Left lung (tissue), 10 donors: ENCODE results near the gene NUP85. TPM values are rescaled to one million over a fixed set of nuclear protein-coding genes. Genes with fewer than 3 reads are reported as not detected.

ENCODE experiments used
- ATAC-seq: fragments of 200-7000 bp; cut with Tn5 transposase; one replicate; pipeline ENCODE4 v1.9.1; 2020; ENCODE audit warnings: moderate library complexity
- DNase-seq, 4 donors: peaks; one replicate each; pipeline ENCODE4 v3.0.0-alpha.2; 2013 to 2020
- H3K27ac ChIP-seq, 2 donors: fragments of 200-600 bp; sonication (generic) in 1 of 2; one replicate each; pipeline versions ENCODE4 v1.5.0 to v1.8.0; 2020 to 2021
- H3K27me3 ChIP-seq, 2 donors: fragments of 200-600 bp; sonication (generic) in 1 of 2; one replicate each; pipeline versions ENCODE4 v1.5.0 to v1.8.0; 2020 to 2021
- H3K36me3 ChIP-seq, 2 donors: fragments of 200-600 bp; sonication (generic) in 1 of 2; one replicate each; pipeline versions ENCODE4 v1.5.0 to v1.8.0; 2020 to 2021
- H3K4me1 ChIP-seq, 2 donors: fragments of 200-600 bp; one replicate each; pipeline ENCODE4 v1.8.0; 2021
- H3K4me3 ChIP-seq, 2 donors: fragments of 200-600 bp; sonication (generic) in 1 of 2; one replicate each; pipeline versions ENCODE4 v1.5.0 to v1.8.0; 2020 to 2021; ENCODE audit warnings: mild to moderate bottlenecking in 1 of 2
- H3K9me3 ChIP-seq, 2 donors: fragments of 200-600 bp; sonication (generic) in 1 of 2; one replicate each; pipeline versions ENCODE4 v1.5.0 to v1.8.0; 2020 to 2021
- intact Hi-C, 2 donors: fragments of 100-400 bp; cut with DNase I; formaldehyde crosslinking; loops; one replicate each; pipeline versions ENCODE4 v1.11.2 to v1.14.2; 2022
- polyA plus RNA-seq, 6 donors: library from polyadenylated mRNA; unstranded; fragments of 120-200 nt; gene quantifications; one replicate each; pipeline ENCODE4 v1.2.1, GENCODE V29; 2013; ENCODE audit not compliant: insufficient read length in 6 of 6
- total RNA-seq, 2 donors: library from RNA; stranded (reverse); fragmentation: NEBNext Ultra II Directional; extraction: Animal tissue kit (Norgen Biotek cat#: 25700); gene quantifications; one replicate each; pipeline ENCODE4 v1.2.1, GENCODE V29; 2021
- TF ChIP-seq, protein P1 (sequence below), 2 donors: fragments of 200-600 bp; sonication (generic) in 1 of 2; IDR thresholded peaks; one replicate each; pipeline versions ENCODE4 v1.5.0 to v1.8.0; 2021; ENCODE audit warnings: antibody characterized with exemption in 2 of 2
- donor health status: DM: no; HTN: yes; CAD: no.
- donor health status: DM: no; HTN: no; CAD: no.

NUP85 gene
- total and polyA plus RNA-seq, 8 donors, result 53.3 to 101 (median 78.4) TPM

DNA sequence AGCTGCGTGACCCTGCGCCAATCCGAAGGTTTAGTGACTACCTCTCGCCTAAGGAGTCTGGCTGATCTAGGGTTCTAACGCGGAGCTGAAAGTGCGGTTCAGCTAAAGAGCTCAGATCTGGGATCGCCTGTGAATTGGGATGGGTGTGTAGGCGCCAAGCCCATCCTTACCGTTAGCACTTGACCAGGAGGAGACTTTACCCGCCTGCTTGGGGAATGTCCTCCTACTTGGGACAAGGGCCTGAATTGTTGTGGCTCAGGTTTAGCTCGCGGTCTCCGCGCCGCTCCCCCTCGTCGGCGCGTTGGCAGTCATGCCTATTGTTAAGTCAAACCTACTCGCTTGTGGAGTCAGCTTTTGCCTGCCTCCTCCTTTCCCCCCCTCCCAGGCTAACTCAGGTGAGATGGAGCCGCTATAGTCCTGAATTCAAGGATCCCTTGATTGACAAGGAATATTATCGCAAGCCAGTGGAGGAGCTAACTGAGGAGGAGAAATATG lies 56.7 kb downstream of the NUP85 start:
- peaks cover 19 to 67% of the 10 kb centered on the region in 2 donors for H3K4me1 ChIP-seq

DNA sequence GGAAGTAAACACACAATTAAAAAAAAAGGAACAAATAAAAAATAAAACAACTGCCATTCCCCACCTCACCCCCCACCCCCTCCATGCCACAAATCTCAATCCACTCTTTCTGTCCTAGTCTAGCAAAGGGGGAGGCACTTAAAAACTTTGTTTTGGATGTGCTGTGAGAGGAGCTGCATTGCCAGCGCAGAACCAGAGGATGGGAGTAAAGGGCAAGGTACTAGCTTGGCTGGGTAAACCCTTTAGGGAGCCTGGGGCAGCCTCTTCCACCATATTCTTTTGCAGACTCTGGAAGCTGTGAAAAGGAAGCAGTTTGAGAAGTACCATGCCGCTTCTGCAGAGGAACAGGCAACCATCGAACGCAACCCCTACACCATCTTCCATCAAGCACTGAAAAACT lies 57.6 kb downstream of the NUP85 start:
- intact Hi-C loops, result no loop called here
- Histone ChIP-seq H3K27ac (no peak overlapping the region), H3K4me3 (peak overlapping the region in 1 of 2 donors; percentile 98), H3K9me3 (no peaks in the 10 kb centered on the region), H3K4me1 (peaks cover 19 to 72% of the 10 kb centered on the region in 2 donors), H3K27me3 (no peaks in the 10 kb centered on the region), H3K36me3 (peaks cover 0 to 46% of the 10 kb centered on the region in 2 donors)
- TF ChIP-seq, protein P1, sequence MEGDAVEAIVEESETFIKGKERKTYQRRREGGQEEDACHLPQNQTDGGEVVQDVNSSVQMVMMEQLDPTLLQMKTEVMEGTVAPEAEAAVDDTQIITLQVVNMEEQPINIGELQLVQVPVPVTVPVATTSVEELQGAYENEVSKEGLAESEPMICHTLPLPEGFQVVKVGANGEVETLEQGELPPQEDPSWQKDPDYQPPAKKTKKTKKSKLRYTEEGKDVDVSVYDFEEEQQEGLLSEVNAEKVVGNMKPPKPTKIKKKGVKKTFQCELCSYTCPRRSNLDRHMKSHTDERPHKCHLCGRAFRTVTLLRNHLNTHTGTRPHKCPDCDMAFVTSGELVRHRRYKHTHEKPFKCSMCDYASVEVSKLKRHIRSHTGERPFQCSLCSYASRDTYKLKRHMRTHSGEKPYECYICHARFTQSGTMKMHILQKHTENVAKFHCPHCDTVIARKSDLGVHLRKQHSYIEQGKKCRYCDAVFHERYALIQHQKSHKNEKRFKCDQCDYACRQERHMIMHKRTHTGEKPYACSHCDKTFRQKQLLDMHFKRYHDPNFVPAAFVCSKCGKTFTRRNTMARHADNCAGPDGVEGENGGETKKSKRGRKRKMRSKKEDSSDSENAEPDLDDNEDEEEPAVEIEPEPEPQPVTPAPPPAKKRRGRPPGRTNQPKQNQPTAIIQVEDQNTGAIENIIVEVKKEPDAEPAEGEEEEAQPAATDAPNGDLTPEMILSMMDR (IDR thresholded peaks at IDR 0.05), result no peak
- DNase-seq (no peak), ATAC-seq (no peak)

More for the DNA sequence above, 56.7 kb downstream of the NUP85 start:
- TF ChIP-seq, protein P1 (IDR thresholded peaks at IDR 0.05), result no peak
- H3K27ac ChIP-seq, result peak overlapping the region; percentile 93 to 97
- peak; percentile 26 for ATAC-seq
- H3K36me3 ChIP-seq, result peaks cover 0 to 40% of the 10 kb centered on the region in 2 donors
- intact Hi-C loops, result no loop called here
- DNase-seq, result no peak
- H3K9me3 ChIP-seq, result no peaks in the 10 kb centered on the region
- H3K27me3 ChIP-seq, result no peaks in the 10 kb centered on the region
- peak overlapping the region; percentile 98 for H3K4me3 ChIP-seq

DNA sequence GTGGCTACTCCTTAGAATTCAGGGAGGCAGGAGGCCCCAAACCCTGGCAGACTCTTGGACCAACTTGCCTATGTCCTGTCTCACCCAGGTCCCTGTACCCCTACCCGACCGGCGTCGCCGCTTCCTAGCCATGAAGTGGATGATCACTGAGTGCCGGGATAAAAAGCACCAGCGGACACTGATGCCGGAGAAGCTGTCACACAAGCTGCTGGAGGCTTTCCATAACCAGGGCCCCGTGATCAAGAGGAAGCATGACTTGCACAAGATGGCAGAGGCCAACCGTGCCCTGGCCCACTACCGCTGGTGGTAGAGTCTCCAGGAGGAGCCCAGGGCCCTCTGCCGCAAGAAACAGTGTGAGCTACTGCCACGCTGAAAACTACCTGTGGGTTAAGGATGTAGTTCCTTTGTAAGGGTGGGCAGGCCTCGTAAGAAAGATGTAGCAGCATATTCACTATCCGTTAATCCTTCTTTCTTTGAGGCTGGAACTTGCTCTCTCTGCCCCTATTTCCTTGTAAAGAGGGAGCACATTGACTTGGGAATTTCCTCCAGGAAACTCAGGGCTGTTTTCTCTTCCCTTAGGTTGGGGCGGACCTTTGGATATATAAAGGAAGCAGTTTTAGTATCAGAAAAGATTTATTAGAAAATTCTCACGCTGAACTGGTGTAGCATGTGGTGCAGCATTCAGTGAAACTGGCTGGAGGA lies 60.3 kb downstream of the NUP85 start:
- no peak for DNase-seq
- Histone ChIP-seq H3K27ac (peak overlapping the region in 1 of 2 donors; percentile 23), H3K27me3 (no peaks in the 10 kb centered on the region), H3K36me3 (peaks cover 0 to 46% of the 10 kb centered on the region in 2 donors), H3K4me1 (peaks cover 14 to 69% of the 10 kb centered on the region in 2 donors), H3K9me3 (no peaks in the 10 kb centered on the region), H3K4me3 (no peak overlapping the region)
- TF ChIP-seq, protein P1 (IDR thresholded peaks at IDR 0.05), result no peak
- intact Hi-C loops, result no loop called here
- no peak for ATAC-seq

DNA sequence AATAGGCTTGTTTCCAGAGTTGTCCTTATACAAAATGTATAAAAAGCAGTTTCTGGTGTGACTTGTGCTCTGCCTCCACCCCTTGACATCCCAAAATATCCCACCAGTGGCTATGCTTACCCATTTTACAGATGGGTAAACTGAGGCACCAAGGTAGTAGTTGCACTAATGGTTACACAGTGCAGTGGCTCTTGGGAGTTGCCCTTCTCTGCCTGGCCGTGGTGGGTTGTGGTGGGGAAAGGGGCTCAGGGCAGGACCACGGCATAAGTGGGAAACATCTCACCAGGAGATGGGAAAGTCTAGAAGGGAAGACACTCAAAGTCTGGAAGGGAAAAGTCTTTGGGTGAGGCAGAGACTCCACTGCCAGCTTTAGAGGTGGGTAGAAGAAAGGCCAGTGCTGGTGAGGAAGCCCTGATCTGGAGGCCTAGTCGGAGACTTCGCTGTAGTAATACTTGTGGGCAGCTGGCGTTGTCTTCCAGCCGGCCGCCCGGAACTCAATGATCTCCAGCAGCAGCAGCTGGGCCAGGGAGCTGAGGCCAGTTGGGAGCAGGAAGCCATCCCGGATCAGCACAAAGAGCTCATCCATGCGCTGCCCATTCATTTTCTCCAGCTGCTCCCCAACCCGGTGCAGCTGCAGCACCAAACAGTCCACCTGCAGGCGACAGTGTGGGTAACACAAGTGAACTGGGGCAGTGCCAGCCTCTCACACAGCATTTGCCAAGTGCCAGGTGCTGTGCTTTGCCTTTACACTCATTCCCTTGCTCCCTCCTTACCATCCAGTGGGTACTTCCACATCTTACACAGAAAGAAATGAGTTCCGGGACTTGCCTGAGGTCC lies 61.1 kb downstream of the NUP85 start:
- intact Hi-C loops, result no loop called here
- TF ChIP-seq, protein P1 (IDR thresholded peaks at IDR 0.05), result no peak
- DNase-seq (no peak), ATAC-seq (no peak)
- peak overlapping the region in 1 of 2 donors; percentile 25 for H3K27ac ChIP-seq
- H3K27me3 ChIP-seq, result no peaks in the 10 kb centered on the region
- peaks cover 0 to 46% of the 10 kb centered on the region in 2 donors for H3K36me3 ChIP-seq
- H3K4me3 ChIP-seq, result no peak overlapping the region
- peaks cover 13 to 69% of the 10 kb centered on the region in 2 donors for H3K4me1 ChIP-seq
- H3K9me3 ChIP-seq, result no peaks in the 10 kb centered on the region

DNA sequence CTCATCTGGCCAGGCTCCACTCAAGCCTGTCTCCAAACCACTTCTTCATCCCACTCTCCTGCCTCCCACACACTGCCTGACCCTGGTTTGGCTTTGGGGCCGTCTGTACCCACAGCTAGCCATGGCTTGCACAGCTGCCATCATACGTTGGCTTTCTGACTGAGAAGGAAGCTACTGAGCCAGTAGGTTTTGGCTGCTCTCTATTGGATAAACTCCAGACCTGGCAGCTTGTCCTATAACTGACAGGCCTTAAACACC lies 61.6 kb downstream of the NUP85 start:
- H3K27ac ChIP-seq, result peak overlapping the region in 1 of 2 donors; percentile 25
- ATAC-seq, result no peak
- peak in 1 of 4 donors; percentile 53 for DNase-seq
- H3K36me3 ChIP-seq, result peaks cover 0 to 46% of the 10 kb centered on the region in 2 donors
- no peaks in the 10 kb centered on the region for H3K9me3 ChIP-seq
- no peak overlapping the region for H3K4me3 ChIP-seq
- TF ChIP-seq, protein P1 (IDR thresholded peaks at IDR 0.05), result no peak
- intact Hi-C loops, result no loop called here
- H3K4me1 ChIP-seq, result peaks cover 17 to 73% of the 10 kb centered on the region in 2 donors
- H3K27me3 ChIP-seq, result no peaks in the 10 kb centered on the region
